ENCODE data around the gene ARIH1.
"Not testable (repeated sequence)": the region's sequence is repeated elsewhere in the genome, so short reads cannot be mapped to it uniquely, and the experiment has no call there.

- not testable (repeated sequence) for TF ChIP-seq CTCF (conservative IDR thresholded peaks at IDR 0.05 in 1 of 2, IDR thresholded peaks at IDR 0.05 in 1 of 2; ENCODE audit: low read depth in 1 of 2, low read length in 2 of 2); EZH2 (IDR thresholded peaks at IDR 0.05; ENCODE audit: low read length, missing control alignments)
These were observed 155.0 kb downstream of the ARIH1 start for GRCh38 chr15:72629068-72629570.
